IPS-20b (cell line): ENCODE data around the gene CLASP2.
A peak's percentile ranks its signal among the peaks of the same experiment; 100 is the strongest.
"Not testable (repeated sequence)": the region's sequence is repeated elsewhere in the genome, so short reads cannot be mapped to it uniquely, and the experiment has no call there.

Source experiments
- H3K27ac ChIP-seq: one replicate; pipeline ENCODE4 v1.5.1; 2013; ENCODE audit warnings: low read length
- H3K27me3 ChIP-seq: 2 replicates; pipeline ENCODE4 v1.6.1; 2013; ENCODE audit warnings: mild to moderate bottlenecking, low read length, inconsistent platforms; ENCODE audit not compliant: insufficient read depth
- H3K36me3 ChIP-seq: 2 replicates; pipeline ENCODE4 v1.6.1; 2013; ENCODE audit warnings: low read depth, mild to moderate bottlenecking, inconsistent platforms, low read length, moderate library complexity; ENCODE audit not compliant: insufficient read depth
- H3K4me1 ChIP-seq: 2 replicates; pipeline ENCODE4 v1.6.1; 2013; ENCODE audit warnings: mild to moderate bottlenecking, control low read depth, inconsistent platforms, low read length, moderate library complexity; ENCODE audit not compliant: insufficient read depth
- H3K4me3 ChIP-seq: 2 replicates; pipeline ENCODE4 v1.5.1; 2013; ENCODE audit warnings: mild to moderate bottlenecking, low read length, inconsistent platforms
- H3K9ac ChIP-seq: 2 replicates; pipeline ENCODE4 v1.6.1; 2013; ENCODE audit warnings: low read depth, mild to moderate bottlenecking, inconsistent platforms, low read length, moderate library complexity
- H3K9me3 ChIP-seq: 2 replicates; pipeline ENCODE4 v1.6.1; 2013; ENCODE audit warnings: mild to moderate bottlenecking, low read depth, low read length, inconsistent platforms; ENCODE audit not compliant: insufficient read depth

The CLASP2 gene

DNA sequence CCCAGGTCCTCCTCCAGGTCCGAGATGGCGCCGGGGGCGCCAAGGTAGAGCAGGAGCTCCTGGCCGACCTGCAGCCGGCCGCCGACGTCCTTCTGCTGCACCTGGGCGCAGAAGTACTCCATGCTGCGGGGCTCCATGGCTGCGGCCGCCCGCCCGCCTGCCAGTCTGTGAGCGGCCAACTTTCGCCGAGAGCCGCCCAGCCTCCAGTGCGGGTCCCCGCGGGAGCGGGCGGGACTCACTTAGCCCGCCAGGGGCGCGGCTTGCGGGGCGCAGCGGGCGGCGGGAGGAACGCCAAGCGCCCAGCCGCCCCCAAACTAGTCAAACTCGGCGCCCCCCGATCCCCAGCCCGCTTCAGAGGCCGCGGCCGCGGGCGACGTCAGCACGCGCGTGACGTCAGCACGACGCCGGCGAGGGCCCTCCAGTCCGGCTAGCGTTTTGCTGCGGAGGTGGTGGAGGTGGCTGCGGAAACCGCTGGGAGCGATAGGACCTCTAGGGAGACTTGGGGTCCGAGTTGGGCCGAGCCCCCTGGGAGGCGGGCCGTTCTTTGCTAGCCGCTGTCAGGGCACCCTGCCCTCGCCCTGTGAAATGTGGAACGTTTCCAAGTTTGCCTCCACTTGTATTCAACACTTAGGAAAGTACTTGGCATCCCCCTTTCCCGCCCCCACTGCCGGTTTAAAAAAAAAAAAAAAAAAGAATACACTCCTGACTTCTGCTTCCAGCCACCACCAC, at the start of gene CLASP2:
TSS of gene CLASP2 (minus strand) at position 389 of the 729 bp plus-strand sequence. CDS start at position 137, 252 bp downstream.
- Histone ChIP-seq H3K27me3 (no peaks in the 10 kb centered on the region), H3K9ac (peak within 1 kb of the TSS; percentile 87), H3K36me3 (no peaks in the 10 kb centered on the region), H3K9me3 (no peaks in the 10 kb centered on the region), H3K4me3 (peak within 1 kb of the TSS; percentile 98), H3K4me1 (peaks cover 9% of the 10 kb centered on the region; the same call in 1 of the 2 replicates), H3K27ac (no peak within 1 kb of the TSS)

DNA sequence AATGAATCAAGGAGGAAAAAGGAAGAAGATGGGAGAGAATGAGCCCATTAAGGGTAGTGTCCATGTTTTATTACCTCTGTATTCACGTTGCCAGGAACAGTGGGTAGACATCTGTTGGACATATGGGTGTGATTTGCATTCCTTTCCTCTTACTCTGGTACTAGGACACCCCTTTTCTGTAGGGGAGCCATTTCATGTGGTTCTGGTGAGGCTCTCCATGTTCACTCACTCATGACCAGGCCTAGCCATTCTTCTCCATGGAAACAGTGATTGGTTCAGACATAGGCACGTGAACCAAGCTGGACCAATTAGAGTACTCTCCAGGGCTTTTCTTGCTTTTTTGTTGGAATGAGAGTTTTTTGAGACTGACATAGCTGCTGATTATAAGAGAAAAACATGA, 40.8 kb upstream of the CLASP2 start:
- Histone ChIP-seq H3K9me3 (peaks cover 22% of the 10 kb centered on the region), H3K4me1 (no peaks in the 10 kb centered on the region), H3K4me3 (no peak overlapping the region), H3K27ac (no peak overlapping the region), H3K9ac (no peak overlapping the region), H3K27me3 (no peaks in the 10 kb centered on the region), H3K36me3 (no peaks in the 10 kb centered on the region)

DNA sequence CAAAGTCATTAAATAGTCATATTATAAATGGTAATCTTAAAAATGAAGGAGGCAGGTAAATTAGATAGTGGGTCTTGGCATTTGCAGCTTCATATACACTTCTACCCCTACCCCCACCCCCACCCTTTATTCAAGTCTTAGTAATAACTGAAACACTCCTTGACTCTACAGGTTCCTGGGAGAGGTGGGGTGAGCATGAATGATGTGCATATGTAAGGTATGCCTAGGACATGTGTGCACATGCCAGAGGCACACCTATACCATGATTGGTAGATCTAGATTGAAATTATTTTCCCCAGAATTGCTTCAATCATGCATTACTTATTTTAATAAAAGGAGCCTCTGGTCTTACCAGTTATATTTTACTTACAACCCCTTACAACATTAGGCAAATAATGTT, 40.2 kb upstream of the CLASP2 start:
- no peaks in the 10 kb centered on the region for H3K36me3 ChIP-seq
- no peak overlapping the region for H3K27ac ChIP-seq
- H3K9ac ChIP-seq = no peak overlapping the region
- H3K27me3 ChIP-seq = no peaks in the 10 kb centered on the region
- no peak overlapping the region for H3K4me3 ChIP-seq
- H3K9me3 ChIP-seq = peaks cover 28% of the 10 kb centered on the region
- no peaks in the 10 kb centered on the region for H3K4me1 ChIP-seq

DNA sequence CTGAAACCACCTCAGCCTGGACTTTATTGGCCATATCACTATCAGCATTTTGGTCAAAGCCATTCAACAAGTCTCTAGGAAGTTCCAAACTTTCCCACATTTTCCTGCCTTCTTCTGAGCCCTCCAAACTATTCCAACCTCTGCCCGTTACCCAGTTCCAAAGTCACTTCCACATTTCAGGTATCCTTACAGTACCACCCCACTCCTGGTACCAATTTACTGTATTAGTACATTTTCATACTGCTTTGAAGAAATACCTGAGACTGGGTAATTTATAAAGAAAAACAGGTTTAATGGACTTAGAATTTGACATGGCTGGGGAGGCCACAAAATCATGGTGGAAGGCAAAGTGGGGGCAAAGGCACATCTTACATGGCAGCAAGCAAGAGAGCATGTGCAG, 36.3 kb upstream of the CLASP2 start:
- peaks cover 29% of the 10 kb centered on the region for H3K9me3 ChIP-seq
- H3K27me3 ChIP-seq, H3K36me3 ChIP-seq, H3K4me1 ChIP-seq, H3K4me3 ChIP-seq, H3K27ac ChIP-seq, H3K9ac ChIP-seq: not testable (repeated sequence)

DNA sequence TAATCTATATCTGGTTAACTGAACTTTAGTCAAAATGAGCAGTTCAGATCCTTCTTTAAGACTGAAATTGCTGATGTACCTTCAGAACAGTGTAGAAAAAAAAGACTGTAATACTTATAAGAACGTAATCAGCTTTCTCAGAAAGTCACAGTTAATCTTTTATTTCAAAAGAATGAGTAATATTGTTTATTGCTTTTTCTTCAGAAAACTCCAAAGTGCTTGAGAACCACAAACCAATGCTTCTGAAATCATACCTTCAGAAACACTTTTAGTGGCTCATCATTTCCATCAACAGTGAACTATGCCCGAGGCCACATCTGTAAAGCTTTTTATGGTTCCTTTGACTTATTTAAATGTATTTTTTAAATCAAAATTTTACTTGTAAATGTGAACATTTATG, 33.3 kb upstream of the CLASP2 start:
- H3K27ac ChIP-seq = no peak overlapping the region
- H3K9me3 ChIP-seq = peaks cover 21% of the 10 kb centered on the region
- H3K27me3 ChIP-seq = no peaks in the 10 kb centered on the region
- H3K4me3 ChIP-seq = no peak overlapping the region
- no peak overlapping the region for H3K9ac ChIP-seq
- no peaks in the 10 kb centered on the region; the same call in 1 of the 2 replicates for H3K4me1 ChIP-seq
- no peaks in the 10 kb centered on the region for H3K36me3 ChIP-seq

DNA sequence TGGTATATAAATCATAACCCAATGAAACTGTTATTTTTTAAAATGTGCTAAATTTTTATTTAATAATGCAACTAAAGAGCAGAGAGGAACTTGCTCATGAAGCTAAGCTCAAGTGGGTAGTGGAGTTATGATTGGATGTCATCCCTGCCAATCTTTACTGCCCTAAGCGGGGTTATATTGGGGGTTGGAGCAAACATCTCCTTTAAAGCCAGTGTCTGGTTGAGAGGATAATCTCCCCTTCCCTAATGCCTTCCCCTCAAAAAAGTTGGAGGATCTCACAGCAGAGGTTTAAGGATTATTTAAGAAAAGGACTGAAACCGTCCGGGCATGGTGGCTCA, 32.1 kb upstream of the CLASP2 start:
- no peaks in the 10 kb centered on the region for H3K36me3 ChIP-seq
- no peak overlapping the region for H3K27ac ChIP-seq
- no peaks in the 10 kb centered on the region for H3K27me3 ChIP-seq
- H3K9me3 ChIP-seq = peaks cover 18% of the 10 kb centered on the region
- no peaks in the 10 kb centered on the region; the same call in 1 of the 2 replicates for H3K4me1 ChIP-seq
- no peak overlapping the region for H3K9ac ChIP-seq
- no peak overlapping the region for H3K4me3 ChIP-seq

DNA sequence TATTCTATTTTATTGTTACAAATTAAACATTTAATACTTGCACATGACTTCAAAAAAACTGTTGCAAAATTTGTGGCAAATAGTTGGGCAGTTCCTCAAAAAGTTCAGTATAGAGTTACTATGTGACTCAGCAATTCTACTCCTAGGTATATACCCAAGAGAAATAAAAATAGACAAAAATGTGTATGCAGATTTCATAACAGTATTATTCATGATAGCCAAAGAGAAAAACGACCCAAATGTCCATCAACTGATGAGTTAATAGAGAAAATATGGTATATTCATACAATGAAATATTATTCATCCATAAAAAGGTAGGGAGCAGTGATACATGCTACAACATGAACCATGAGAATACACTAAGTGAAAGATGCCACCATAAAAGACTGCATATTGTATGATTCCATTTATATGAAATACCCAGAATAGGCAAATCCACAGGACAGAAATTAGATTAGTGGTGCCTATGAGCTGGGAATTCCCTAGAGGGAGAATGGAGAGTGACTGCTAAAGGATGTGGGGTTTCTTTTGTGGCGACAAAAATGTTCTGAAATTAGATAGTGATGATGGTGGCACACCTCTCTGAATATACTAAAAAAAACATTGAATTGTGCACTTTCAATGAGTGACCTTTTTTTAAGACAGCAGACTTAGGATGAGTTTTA, 31.6 kb upstream of the CLASP2 start:
- no peak overlapping the region for H3K27ac ChIP-seq
- no peak overlapping the region for H3K4me3 ChIP-seq

DNA sequence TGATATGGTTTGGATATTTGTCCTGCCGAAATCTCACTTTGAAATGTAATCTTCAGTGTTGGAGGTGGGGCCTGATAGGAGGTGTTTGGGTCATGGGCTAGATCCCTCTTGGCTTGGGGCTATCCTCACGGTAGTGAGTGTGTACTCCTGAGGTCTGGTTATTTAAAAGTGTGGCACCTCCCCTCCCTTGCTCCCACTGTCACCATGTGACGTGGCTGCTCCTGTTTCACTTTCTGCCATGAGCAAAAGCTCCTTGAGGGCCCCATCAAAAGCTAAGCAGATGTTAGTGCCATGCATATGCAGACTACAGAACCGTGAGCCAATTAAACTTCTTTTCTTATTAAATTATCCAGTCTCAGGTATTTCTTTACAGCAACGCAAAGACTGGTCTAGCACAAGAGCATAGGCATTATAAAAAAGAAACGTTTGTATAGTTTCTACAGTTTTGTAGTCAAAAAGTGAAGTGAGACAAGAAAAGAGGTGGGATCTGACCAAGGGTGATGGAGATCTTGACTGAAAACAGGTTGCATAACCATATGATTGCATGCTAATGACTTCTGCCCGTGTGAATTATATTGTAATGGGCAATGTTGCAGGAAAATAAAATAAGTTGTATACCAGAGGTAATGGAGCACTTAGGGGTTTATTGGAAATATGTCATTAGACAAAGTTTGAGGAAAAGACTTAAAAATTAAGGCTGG, 28.5 kb upstream of the CLASP2 start:
- no peaks in the 10 kb centered on the region for H3K27me3 ChIP-seq
- H3K36me3 ChIP-seq = no peaks in the 10 kb centered on the region
- no peak overlapping the region for H3K4me3 ChIP-seq
- no peaks in the 10 kb centered on the region; the same call in 1 of the 2 replicates for H3K4me1 ChIP-seq
- no peaks in the 10 kb centered on the region for H3K9me3 ChIP-seq
- H3K27ac ChIP-seq = no peak overlapping the region
- H3K9ac ChIP-seq = no peak overlapping the region

More for the DNA sequence above, 31.6 kb upstream of the CLASP2 start:
- Histone ChIP-seq H3K36me3 (no peaks in the 10 kb centered on the region), H3K9ac (no peak overlapping the region), H3K9me3 (peaks cover 13% of the 10 kb centered on the region), H3K4me1 (no peaks in the 10 kb centered on the region; the same call in 1 of the 2 replicates), H3K27me3 (no peaks in the 10 kb centered on the region)

DNA sequence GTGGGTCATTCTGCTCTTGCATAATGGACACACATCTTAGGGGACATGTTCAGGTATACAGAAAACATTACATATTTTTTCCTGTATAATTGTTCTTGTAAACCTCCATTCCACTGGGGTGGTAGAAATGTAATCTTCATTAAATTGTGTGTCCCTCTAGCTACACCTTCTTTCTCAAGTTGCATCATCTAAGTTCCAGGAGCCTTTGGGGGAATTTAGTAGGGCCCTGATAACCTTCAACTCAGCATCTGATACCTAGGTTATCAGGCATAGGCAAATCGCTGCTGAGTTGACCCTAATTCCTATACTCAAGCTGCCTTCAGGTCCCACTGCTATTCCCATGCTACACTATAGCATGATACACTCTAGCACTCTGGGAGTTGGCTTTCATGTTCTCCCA, 19.1 kb upstream of the CLASP2 start:
- Histone ChIP-seq H3K36me3 (no peaks in the 10 kb centered on the region), H3K9ac (no peak overlapping the region), H3K4me3 (no peak overlapping the region)

DNA sequence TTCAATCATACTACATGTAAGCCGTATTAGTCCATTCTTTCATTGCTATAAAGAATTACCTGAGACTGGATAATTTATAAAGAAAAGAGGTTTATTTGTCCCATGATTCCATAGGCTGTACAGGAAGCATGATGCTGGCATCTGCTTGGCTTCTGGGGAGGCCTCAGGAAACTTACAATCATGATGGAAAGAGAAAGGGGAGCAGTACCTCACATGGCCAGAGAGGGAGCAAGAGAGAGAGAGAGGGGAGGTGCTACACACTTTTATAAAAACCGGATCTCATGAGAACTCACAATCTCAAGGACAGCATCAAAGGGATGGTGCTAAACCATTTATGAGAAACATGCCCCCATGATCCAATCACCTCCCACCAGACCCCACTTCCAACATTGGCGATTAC, 14.3 kb upstream of the CLASP2 start:
- no peak overlapping the region for H3K9ac ChIP-seq
- H3K4me1 ChIP-seq = no peaks in the 10 kb centered on the region
- H3K27ac ChIP-seq = no peak overlapping the region
- no peaks in the 10 kb centered on the region for H3K27me3 ChIP-seq
- H3K4me3 ChIP-seq = no peak overlapping the region; the same call in 1 of the 2 replicates
- no peaks in the 10 kb centered on the region for H3K36me3 ChIP-seq
- H3K9me3 ChIP-seq = peaks cover 15% of the 10 kb centered on the region

More for the DNA sequence above, 19.1 kb upstream of the CLASP2 start:
- Histone ChIP-seq H3K27me3 (no peaks in the 10 kb centered on the region), H3K27ac (no peak overlapping the region), H3K4me1 (no peaks in the 10 kb centered on the region), H3K9me3 (peaks cover 9% of the 10 kb centered on the region)

DNA sequence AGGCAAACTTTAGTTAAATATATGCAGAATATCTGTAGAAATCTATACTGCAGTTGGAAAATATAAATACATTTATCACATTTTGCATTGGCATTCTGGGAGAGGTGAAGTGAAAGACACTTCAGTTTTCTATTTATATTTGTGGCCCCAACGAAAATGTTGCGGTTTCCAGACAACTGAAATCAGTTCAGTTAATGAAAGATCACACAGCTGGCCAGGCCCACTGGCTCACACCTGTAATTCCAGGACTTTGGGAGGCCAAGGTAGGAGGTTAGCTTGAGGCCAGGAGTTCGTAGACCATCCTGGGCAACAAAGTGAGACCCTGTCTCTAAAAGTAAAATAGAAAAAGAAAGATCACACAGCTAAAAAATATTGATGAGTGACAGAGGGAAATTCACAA, 11.9 kb upstream of the CLASP2 start:
- no peak overlapping the region for H3K4me3 ChIP-seq

DNA sequence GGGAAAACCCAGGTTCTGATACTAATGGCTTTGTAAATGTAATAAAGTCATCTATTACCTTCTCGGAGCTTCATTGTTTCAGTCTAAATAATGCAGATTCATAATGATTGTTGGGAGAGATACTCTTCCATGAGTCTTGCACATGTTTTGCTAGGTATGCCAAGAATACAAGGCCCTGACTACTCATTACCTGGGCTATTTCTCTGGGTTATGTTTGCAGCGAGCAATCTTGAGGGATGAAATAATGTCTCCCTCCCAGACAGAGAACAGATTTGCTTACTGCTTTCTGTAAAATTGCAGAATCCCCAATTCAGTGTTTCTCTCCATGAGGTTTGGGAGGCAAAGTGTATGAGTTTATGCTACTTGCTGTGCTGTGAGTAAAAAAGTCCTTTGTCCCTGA, 6.2 kb upstream of the CLASP2 start:
- no peak overlapping the region for H3K9ac ChIP-seq
- no peak overlapping the region for H3K4me3 ChIP-seq
- H3K27me3 ChIP-seq = no peaks in the 10 kb centered on the region
- no peaks in the 10 kb centered on the region for H3K36me3 ChIP-seq
- no peak overlapping the region for H3K27ac ChIP-seq
- no peaks in the 10 kb centered on the region for H3K4me1 ChIP-seq
- H3K9me3 ChIP-seq = no peaks in the 10 kb centered on the region

More for the DNA sequence above, 11.9 kb upstream of the CLASP2 start:
- H3K27ac ChIP-seq = no peak overlapping the region
- no peak overlapping the region for H3K9ac ChIP-seq
- H3K27me3 ChIP-seq = no peaks in the 10 kb centered on the region
- no peaks in the 10 kb centered on the region for H3K36me3 ChIP-seq
- H3K4me1 ChIP-seq = no peaks in the 10 kb centered on the region
- H3K9me3 ChIP-seq = peaks cover 15% of the 10 kb centered on the region
